DND-41 (cell line): Measurements from ENCODE around the gene MS4A15.

Source experiments
- EZH2 ChIP-seq: IDR thresholded peaks from 3 replicates; pipeline ENCODE4 v1.6.1; 2012; ENCODE audit warnings: borderline replicate concordance, low read depth, mild to moderate bottlenecking, moderate library complexity, low read length, inconsistent platforms; ENCODE audit not compliant: severe bottlenecking
- TF ChIP-seq, protein P1 (sequence below): IDR thresholded peaks from 2 replicates; pipeline ENCODE4 v1.5.1; 2012; ENCODE audit warnings: borderline replicate concordance, low read length, moderate library complexity, mild to moderate bottlenecking; ENCODE audit not compliant: poor library complexity, severe bottlenecking; ENCODE audit errors: extremely low read depth

DNA sequence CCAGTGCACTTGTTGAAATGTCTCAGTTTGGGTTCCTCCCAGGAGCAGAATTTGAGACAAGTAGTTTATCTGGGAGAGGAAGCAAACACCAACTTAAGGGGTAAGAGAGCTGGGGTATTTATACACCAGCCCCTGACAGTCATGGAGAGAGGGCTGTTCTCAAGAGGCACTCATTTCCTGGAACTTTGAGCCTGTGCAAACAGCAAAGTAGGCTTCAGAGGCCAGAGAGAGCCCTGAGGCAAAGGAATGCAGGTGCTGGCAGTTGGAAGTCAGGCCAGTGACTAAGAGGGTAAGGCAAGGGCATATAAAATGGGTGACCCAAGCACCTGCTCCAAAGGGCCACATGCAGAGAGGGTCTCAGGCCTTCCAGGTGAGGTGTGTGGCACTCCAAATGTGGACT, 16.1 kb upstream of the MS4A15 start:
- TF ChIP-seq, protein P1, sequence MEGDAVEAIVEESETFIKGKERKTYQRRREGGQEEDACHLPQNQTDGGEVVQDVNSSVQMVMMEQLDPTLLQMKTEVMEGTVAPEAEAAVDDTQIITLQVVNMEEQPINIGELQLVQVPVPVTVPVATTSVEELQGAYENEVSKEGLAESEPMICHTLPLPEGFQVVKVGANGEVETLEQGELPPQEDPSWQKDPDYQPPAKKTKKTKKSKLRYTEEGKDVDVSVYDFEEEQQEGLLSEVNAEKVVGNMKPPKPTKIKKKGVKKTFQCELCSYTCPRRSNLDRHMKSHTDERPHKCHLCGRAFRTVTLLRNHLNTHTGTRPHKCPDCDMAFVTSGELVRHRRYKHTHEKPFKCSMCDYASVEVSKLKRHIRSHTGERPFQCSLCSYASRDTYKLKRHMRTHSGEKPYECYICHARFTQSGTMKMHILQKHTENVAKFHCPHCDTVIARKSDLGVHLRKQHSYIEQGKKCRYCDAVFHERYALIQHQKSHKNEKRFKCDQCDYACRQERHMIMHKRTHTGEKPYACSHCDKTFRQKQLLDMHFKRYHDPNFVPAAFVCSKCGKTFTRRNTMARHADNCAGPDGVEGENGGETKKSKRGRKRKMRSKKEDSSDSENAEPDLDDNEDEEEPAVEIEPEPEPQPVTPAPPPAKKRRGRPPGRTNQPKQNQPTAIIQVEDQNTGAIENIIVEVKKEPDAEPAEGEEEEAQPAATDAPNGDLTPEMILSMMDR, result no peak
- no peak for TF ChIP-seq EZH2
